Measurements from ENCODE around the gene CDK14. TPM values are rescaled to one million over a fixed set of nuclear protein-coding genes. Genes with fewer than 3 reads are reported as not detected.
A peak's percentile ranks its signal among the peaks of the same experiment; 100 is the strongest.

The CDK14 gene
- polyA plus RNA-seq, 1 donor = 19.5 TPM

- DNase-seq = no peak
Observed at GRCh38 chr7:90850471-90850870, 254.3 kb downstream of the CDK14 start.

DNA sequence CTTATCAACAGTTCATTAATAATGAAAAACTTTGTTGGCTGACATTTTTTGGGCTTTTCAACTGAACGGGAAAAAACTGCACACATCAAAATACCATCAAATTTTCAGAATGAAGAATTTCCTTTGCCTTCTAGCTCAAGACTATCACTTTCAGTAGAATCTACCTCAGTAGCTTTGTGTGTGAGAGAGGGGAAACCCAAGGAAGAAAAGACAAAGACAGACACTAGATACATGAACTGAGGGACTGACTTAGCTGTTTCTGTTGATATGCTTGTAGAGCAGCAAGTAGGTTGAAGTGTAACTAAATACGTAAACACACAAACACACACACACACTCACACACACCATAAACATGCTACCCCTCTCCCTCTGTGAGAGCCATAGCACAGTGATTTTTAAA, 257.1 kb downstream of the CDK14 start:
- DNase-seq = no peak

DNA sequence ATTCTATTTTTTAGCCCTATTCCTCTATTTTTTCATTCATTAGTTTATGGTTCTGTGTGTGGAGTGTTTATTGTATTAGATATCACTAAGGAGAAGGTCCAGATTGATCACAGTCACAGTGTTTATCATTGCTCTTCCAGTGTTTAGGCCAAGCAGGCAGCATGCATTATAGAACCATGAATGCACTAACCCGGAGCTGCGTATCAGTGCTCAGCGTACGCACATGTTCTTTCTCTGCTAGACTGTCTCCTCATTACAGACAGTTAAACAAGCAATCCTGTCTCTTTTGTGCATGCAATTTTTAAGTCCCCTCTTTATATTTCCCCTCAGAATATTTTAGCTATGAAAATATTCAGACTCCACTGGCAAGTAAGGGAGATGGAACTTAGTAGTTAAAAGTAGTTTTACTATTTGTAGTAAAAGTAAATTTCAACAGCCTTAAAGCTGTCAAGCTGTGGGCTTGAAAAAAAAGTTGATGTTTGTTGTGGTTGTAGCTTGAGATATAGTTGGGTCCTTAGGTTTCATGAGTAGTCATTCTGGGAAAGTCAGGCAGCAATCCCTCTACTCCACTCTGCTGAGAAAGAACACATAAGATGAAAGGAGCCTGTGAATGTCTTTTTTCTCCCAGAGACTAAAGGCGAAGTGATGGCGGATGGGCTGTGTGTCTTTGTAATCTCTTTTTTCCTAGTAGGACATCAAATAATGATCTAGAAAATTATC, 260.4 kb downstream of the CDK14 start:
- no peak for DNase-seq

GRCh38 chr7:90857603-90858002, 261.5 kb downstream of the CDK14 start:
- no peak for DNase-seq

GRCh38 chr7:90858546-90858945, 262.4 kb downstream of the CDK14 start:
- no peak for DNase-seq

GRCh38 chr7:90859521-90859920, 263.4 kb downstream of the CDK14 start:
- no peak for DNase-seq

- DNase-seq = no peak
Observed at GRCh38 chr7:90864088-90864487, 268.0 kb downstream of the CDK14 start.

DNA sequence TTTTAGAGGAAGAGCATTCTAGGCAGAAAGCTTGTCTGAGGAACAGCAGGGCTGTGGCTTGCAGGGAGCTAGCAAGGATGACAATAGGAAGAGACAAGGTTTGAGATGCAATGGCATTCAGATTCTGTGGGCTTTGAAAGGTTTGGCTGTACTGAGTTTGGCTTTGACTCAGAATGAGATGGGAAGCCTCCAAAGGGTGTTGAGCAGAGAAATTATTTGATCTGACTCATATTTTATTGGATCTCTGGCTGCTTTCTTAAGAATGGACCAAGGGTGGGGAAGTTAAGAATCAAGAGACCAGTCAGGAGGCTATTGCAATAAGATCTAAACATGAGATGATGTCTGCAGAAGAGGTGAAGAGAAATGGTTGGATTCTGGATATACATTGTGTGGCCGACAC, 273.2 kb downstream of the CDK14 start:
- DNase-seq = no peak

DNA sequence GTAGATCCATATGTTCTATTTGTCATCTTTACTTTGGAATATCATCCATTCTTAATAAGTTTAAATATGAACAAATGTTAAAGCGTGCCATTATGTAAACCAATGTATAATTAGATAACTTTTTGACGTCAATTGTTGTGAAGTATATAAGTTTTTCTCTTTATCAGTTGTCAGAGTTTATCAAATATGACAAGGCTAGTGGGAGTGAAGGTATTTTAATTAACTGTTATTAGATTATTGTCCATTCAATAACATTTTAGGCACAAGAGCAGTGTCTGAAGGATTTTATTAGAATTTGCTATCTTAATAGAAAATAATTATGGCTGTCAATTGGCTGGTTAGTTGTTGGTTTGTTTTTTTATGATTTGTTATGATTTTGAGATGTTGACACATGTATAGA, 280.6 kb downstream of the CDK14 start:
- DNase-seq = no peak

- DNase-seq = no peak
Observed at GRCh38 chr7:90877201-90877600, 281.1 kb downstream of the CDK14 start.

DNA sequence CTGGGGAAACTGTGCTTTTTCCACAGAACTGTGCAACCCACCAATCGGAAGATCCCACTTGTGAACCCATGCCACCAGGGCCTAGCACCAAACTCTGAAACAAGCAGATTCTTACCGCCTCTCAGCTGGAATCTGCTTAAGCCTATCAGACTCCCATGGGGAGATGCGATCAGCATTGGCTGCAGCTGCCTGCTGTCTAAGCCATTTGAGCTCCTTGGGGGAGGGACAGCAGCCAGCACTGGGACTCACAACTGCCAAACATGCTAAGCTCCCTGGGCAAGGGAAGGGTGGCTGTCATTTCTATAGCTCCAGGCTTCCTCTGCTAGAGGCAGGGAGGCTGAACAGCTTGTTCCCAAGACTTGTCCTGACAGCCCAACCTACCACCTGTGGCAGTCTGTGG, 283.8 kb downstream of the CDK14 start:
- peak; percentile 23 for DNase-seq

DNA sequence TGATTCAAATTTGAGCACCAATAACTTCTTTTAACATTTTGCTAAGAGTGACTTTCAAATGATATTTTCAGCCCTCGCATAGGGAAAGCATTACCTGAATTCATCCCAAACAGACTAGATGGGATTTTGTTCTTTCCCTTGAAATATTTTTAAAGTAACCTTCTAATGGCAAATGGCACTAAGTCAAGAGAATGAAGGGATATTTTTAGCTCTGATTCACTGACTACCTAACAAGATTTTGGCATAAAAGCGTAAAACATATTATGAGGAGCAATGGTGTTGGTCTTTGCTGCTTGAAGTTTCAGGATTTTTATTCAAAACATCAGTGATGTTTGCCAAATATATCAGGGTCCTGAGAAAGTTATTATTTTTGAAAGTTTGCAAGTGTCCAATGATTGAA, 290.3 kb downstream of the CDK14 start:
- DNase-seq = peak; percentile 28

- DNase-seq = no peak
Observed at GRCh38 chr7:90889210-90889609, 293.1 kb downstream of the CDK14 start.

DNA sequence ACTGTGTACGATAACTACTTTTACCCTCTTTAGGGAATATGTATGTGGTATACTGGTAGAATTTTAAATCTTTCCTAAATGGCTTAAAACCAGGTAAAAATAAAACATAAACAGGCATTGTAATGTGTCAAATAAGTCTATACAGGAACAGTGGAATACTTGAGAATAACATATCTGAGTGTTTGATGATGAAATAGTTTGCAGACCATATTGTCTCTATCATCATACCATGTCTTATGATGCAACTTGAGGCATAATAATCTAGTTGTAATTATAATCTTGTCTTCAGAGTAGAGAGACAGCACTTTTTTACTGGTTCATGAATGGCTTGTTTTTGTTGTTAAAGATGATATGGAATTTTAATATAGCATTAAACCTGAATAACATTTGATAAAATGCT, 293.5 kb downstream of the CDK14 start:
- no peak for DNase-seq

DNA sequence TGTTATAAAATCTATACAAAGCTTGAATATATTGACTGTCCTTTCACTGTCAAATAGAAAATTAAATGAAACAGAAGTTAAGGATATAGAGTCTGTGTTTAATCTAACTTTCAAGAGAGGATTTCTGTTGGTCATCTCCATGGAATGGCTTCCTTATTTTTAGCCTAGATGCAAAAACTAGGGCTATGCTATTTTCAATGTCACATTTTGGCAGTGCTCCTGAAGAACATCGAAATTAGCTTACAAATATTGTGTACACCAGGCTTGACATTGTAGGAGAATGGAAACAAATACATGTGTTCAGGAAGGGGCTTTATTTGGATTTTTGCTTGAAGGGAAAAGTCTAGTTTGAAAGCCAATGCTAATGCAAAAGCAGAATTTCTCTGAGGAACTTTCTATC, 295.4 kb downstream of the CDK14 start:
- DNase-seq = no peak

- DNase-seq = no peak
Observed at GRCh38 chr7:90892213-90892612, 296.1 kb downstream of the CDK14 start.

GRCh38 chr7:90894122-90894521, 298.0 kb downstream of the CDK14 start:
- DNase-seq = no peak

DNA sequence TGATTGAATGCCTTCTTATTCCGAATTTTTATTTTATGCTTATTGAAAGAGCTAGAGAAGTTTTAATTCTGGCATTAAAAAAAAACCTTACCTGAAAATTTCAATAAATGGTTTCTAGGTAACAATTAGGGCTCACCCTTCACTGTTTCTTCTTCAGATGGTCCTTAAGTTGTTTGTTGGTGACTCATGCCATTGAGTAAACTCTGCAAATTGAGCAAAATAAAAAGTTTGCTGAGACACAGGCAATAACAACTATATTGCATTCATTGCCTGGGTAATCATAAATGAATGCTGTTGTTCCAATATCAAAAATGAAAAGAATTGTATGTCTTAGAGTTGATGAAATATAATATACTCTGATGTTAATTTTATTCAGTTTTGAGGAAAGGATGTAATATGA, 300.3 kb downstream of the CDK14 start:
- DNase-seq = no peak

- no peak for DNase-seq
Observed at GRCh38 chr7:90897961-90898469, 301.9 kb downstream of the CDK14 start.

GRCh38 chr7:90900628-90901356, 304.7 kb downstream of the CDK14 start:
- no peak for DNase-seq

DNA sequence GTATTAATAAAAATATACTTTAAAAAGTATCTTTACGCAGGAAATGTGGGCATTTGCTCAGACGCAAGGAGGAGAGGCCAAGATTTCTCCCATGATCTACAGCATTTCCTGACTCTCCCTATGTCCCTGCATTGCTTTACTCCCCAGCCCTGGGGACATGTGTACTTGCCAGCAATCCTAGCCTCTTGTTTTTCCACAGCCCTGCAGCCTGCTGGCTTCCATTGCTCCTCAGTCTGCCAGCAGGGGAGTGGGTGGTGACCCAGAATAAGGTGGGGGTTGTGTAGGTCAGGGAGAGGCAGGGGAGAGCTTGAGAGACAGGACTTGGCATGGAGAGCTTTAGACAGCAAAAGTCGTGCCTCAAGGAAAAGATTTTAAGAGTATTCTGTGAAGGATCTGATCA, 307.7 kb downstream of the CDK14 start:
- peak; percentile 6 for DNase-seq

DNA sequence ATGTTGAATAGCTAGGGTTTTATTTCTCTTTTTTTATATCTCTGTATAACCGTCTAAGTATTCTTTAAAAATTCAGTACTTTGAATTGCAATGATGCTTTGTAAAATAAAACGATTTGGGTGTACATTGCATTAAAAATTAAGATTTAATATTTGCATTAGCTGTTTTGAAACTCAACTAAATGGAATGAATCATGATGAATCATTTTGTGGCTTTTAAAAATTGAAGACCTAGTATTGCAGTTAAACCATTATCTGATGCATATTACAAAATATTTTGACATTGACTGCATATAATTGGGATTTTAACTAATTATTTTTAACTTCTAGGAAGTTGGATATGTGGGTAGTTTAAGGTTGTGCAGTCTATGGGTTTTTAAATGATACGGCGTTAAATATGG, 314.0 kb downstream of the CDK14 start:
- DNase-seq = no peak

- no peak for DNase-seq
Observed at GRCh38 chr7:90916319-90916718, 320.2 kb downstream of the CDK14 start.

DNA sequence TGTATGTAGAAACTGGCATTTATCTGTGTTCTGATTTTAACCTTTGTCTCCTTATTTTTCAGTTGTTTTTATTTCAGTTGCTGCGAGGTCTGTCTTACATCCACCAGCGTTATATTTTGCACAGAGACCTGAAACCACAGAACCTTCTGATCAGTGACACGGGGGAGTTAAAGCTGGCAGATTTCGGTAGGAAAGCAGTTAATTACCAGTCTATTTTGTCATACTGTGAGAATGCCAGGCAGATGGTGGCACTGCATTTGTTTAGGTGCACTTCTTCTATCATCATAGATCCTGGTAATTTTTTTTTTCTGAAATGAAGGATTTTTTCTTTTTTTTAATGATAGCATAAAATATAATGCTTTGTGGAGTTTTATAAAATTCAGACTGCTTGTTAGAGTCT, 321.4 kb downstream of the CDK14 start:
- no peak for DNase-seq
